Measurements from ENCODE around the gene SETD7.

SETD7 gene

GRCh38 chr4:139528377-139529005 is 27.5 kb downstream of the SETD7 start:
- TF ChIP-seq ZFX (IDR thresholded peaks at IDR 0.05) (no peak), CTCF (conservative IDR thresholded peaks at IDR 0.05) (no peak)
- H3K27ac ChIP-seq: no peak overlapping the region

GRCh38 chr4:139526928-139527327 is 29.1 kb downstream of the SETD7 start:
- no peak overlapping the region for H3K27ac ChIP-seq
- TF ChIP-seq ZFX (IDR thresholded peaks at IDR 0.05) (no peak), CTCF (conservative IDR thresholded peaks at IDR 0.05) (no peak)

DNA sequence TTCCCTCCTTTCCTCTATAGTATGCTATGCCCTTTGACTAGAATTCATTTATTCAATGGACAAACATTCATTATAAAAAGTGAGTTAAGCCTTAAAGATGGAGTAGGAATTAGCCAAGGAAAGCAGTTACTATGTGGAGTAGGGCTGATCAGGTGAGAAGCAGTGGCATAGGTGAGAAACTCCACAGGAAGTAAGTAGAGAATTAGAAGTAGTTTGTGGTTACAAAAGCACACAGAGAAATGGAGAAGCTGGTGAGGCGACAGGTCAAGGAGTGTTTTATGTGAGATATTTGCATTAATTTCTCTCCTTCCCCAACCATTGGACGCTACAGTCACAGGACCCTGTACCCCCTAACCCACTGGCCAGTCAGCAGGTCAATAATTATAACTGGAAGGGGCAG is 30.6 kb downstream of the SETD7 start:
- TF ChIP-seq ZFX (IDR thresholded peaks at IDR 0.05) (no peak), CTCF (conservative IDR thresholded peaks at IDR 0.05) (no peak)
- H3K27ac ChIP-seq: no peak overlapping the region

DNA sequence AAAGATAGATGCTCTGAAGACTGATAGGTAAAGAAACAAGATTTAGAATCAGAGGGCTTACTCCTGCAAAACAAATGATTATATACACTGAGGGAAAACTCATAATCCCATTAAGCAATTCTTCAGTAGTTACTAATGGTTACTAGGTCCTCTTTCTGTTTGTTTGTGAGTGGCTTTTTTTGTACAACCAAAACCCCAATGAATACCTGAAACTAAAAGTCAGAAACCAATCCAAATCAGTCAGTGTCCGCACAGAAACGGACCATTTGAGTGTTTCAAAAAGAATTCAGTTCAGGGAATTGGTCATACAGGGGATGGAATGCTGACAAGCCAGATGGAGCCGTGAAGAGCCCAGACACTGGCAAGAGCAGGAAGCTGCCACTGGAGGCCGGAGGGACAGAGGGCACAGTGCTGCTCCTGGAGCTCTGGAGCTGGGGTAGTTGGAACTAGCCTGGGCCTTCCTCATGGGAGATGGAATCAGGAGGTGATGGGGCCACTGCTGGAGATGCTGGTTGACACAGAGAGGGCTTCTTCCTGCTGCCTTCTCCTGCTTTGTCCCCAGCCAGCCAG is 31.9 kb downstream of the SETD7 start:
- H3K27ac ChIP-seq: no peak overlapping the region
- TF ChIP-seq ZFX (IDR thresholded peaks at IDR 0.05) (no peak), CTCF (conservative IDR thresholded peaks at IDR 0.05) (no peak)

- peak overlapping the region; percentile 24; the same call in 1 of the 2 replicates for H3K27ac ChIP-seq
- no peak for TF ChIP-seq ZFX (IDR thresholded peaks at IDR 0.05)
- no peak for TF ChIP-seq CTCF (conservative IDR thresholded peaks at IDR 0.05)
Observed at GRCh38 chr4:139523076-139523475, 32.9 kb downstream of the SETD7 start.

DNA sequence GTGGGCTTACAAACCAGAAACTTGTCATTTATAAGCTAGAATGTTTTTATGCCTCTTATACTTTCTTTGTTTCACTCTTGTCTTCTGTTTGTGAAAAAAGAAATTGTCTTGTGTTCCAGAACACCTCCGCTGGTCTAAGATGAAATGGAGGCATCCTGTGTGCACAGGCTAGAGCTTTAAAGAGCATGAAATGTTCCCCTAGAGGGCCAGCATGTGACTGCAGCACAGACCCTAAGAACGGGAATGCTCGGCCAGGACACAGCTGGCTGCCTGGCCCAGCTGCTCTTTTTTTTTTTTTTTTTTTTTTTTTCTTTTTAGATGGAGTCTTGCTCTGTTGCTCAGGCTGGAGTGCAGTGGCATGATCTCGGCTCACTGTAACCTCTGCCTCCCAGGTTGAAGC is 33.6 kb downstream of the SETD7 start:
- H3K27ac ChIP-seq: peak overlapping the region; percentile 24; the same call in 1 of the 2 replicates
- no peak for TF ChIP-seq ZFX (IDR thresholded peaks at IDR 0.05)
- no peak for TF ChIP-seq CTCF (conservative IDR thresholded peaks at IDR 0.05)

GRCh38 chr4:139521754-139522401 is 34.1 kb downstream of the SETD7 start:
- H3K27ac ChIP-seq: no peak overlapping the region
- no peak for TF ChIP-seq ZFX (IDR thresholded peaks at IDR 0.05)
- TF ChIP-seq CTCF (conservative IDR thresholded peaks at IDR 0.05): no peak

Measured in C4-2B (cell line).